Smooth muscle cell (in vitro differentiated cells): Measurements from ENCODE around the gene DOK4. TPM values are rescaled to one million over a fixed set of nuclear protein-coding genes. Genes with fewer than 3 reads are reported as not detected.
"Not testable (repeated sequence)": the region's sequence is repeated elsewhere in the genome, so short reads cannot be mapped to it uniquely, and the experiment has no call there.

ENCODE experiments used
- DNase-seq: peaks from one replicate; lab custom pipeline; 2025; ENCODE audit not compliant: unreplicated experiment; lab: John Stamatoyannopoulos, UW
- H2AFZ ChIP-seq: fragments of 200-600 bp; sonication (generic); 2 replicates; pipeline ENCODE4 v1.6.0; 2016; ENCODE audit warnings: antibody characterized with exemption, low read depth, mild to moderate bottlenecking
- H3F3A ChIP-seq: fragments of 200-600 bp; sonication (generic); 2 replicates; pipeline ENCODE4 v1.6.0; 2017; ENCODE audit warnings: antibody characterized with exemption, low read depth
- H3K27ac ChIP-seq: fragments of 200-600 bp; sonication (generic); 2 replicates; pipeline ENCODE4 v1.5.1; 2016; ENCODE audit warnings: low read depth, mild to moderate bottlenecking
- H3K27me3 ChIP-seq: fragments of 200-600 bp; sonication (generic); 2 replicates; pipeline ENCODE4 v1.6.1; 2016; ENCODE audit warnings: low read depth, mild to moderate bottlenecking
- H3K36me3 ChIP-seq: fragments of 200-600 bp; sonication (generic); 2 replicates; pipeline ENCODE4 v1.5.1; 2016; ENCODE audit warnings: low read depth
- H3K4me1 ChIP-seq: fragments of 200-600 bp; sonication (generic); 2 replicates; pipeline ENCODE4 v1.5.1; 2016; ENCODE audit warnings: low read depth
- H3K4me2 ChIP-seq: fragments of 200-600 bp; sonication (generic); 2 replicates; pipeline ENCODE4 v1.6.0; 2016; ENCODE audit warnings: mild to moderate bottlenecking
- H3K4me3 ChIP-seq: fragments of 200-600 bp; sonication (generic); 2 replicates; pipeline ENCODE4 v1.5.1; 2016; ENCODE audit warnings: mild to moderate bottlenecking
- H3K79me2 ChIP-seq: fragments of 200-600 bp; sonication (generic); 2 replicates; pipeline ENCODE4 v1.6.0; 2016; ENCODE audit warnings: low read depth, mild to moderate bottlenecking
- H3K9ac ChIP-seq: fragments of 200-600 bp; sonication (generic); 2 replicates; pipeline ENCODE4 v1.6.0; 2016; ENCODE audit warnings: low read depth
- H3K9me3 ChIP-seq: fragments of 200-600 bp; sonication (generic); replicated peaks from 2 replicates; pipeline ENCODE4 v1.5.1; 2016; ENCODE audit warnings: low read depth
- H4K20me1 ChIP-seq: fragments of 200-600 bp; sonication (generic); 2 replicates; pipeline ENCODE4 v1.6.0; 2016; ENCODE audit warnings: low read depth
- CTCF ChIP-seq: fragments of 200-600 bp; sonication (generic); IDR thresholded peaks from 2 replicates; pipeline ENCODE4 v1.5.1; 2017; ENCODE audit warnings: borderline replicate concordance, mild to moderate bottlenecking, antibody characterized with exemption; ENCODE audit not compliant: insufficient read depth, poor library complexity, severe bottlenecking
- WGBS: methylation state at CpG from one replicate; pipeline ENCODE4 v1.1.7; 2016; ENCODE audit warnings: low lambda C conversion rate; 5-methylcytosine and 5-hydroxymethylcytosine counted together
- polyA plus RNA-seq: library from polyadenylated mRNA; unstranded; fragments of >200 nt; fragmentation: Nextera tagmentation; extraction: Ambion mirVana; gene quantifications from 2 replicates; pipeline ENCODE4 v1.2.1, GENCODE V29; 2016
- total RNA-seq: library from RNA; depleted of rRNA; stranded (reverse); fragments of >200 nt; gene quantifications from 2 replicates; pipeline ENCODE4 v1.2.3, GENCODE V29; 2014

DOK4 gene
- total and polyA plus RNA-seq, 2 experiments from 2014 or later: 43.5 to 73.6 TPM

- no peak overlapping the region for H3K27ac ChIP-seq
- H3K9ac ChIP-seq: no peak overlapping the region
- 16% methylated on average over 9 of the region's 9 CpGs for WGBS
- no peaks in the 10 kb centered on the region for H3K36me3 ChIP-seq
- H3K27me3 ChIP-seq: no peaks in the 10 kb centered on the region
- no peak overlapping the region for H3K4me3 ChIP-seq
- H3F3A ChIP-seq: no peaks in the 10 kb centered on the region
- H3K4me2 ChIP-seq: no peak overlapping the region
- no peaks in the 10 kb centered on the region for H4K20me1 ChIP-seq
- peak overlapping the region; percentile 66 for H2AFZ ChIP-seq
- H3K79me2 ChIP-seq: no peaks in the 10 kb centered on the region
- no peaks in the 10 kb centered on the region for H3K9me3 ChIP-seq
- no peak for DNase-seq
- H3K4me1 ChIP-seq: no peaks in the 10 kb centered on the region
- no peak for TF ChIP-seq CTCF
These were observed 14.4 kb upstream of the DOK4 start for GRCh38 chr16:57500578-57501111.

DNA sequence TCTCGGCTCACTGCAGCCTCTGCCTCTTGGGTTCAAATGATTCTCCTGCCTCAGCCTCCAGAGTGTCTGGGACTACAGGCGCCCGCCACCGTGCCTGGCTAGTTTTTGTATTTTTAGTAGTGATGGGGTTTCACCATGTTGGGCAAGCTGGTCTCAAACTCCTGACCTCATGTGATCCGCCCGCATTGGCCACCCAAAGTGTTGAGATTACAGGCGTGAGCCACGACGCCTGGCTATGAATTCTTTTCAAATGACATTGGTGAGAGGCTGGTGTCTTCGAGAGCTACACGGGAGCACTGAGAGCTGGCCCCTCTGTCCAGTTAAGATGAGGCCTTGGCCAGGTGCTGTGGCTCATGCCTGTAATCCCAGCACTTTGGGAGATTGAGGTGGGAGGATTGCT, 13.6 kb upstream of the DOK4 start:
- H3K27me3 ChIP-seq, H3K27ac ChIP-seq, H4K20me1 ChIP-seq, H3K4me3 ChIP-seq, H3K79me2 ChIP-seq, H2AFZ ChIP-seq, H3F3A ChIP-seq, H3K4me1 ChIP-seq, H3K36me3 ChIP-seq, H3K9ac ChIP-seq, H3K4me2 ChIP-seq, H3K9me3 ChIP-seq, DNase-seq: not testable (repeated sequence)
- WGBS: 57% methylated on average over 11 of the region's 11 CpGs

- Histone ChIP-seq H3K9ac (no peak overlapping the region), H3K79me2 (no peaks in the 10 kb centered on the region), H4K20me1 (no peaks in the 10 kb centered on the region), H3K4me1 (no peaks in the 10 kb centered on the region), H2AFZ (no peak overlapping the region), H3K9me3 (no peaks in the 10 kb centered on the region), H3K4me2 (no peak overlapping the region), H3K36me3 (no peaks in the 10 kb centered on the region), H3F3A (no peaks in the 10 kb centered on the region), H3K27me3 (no peaks in the 10 kb centered on the region), H3K27ac (no peak overlapping the region), H3K4me3 (no peak overlapping the region)
- WGBS: 95% methylated on average over 4 of the region's 4 CpGs
- no peak for TF ChIP-seq CTCF
- no peak for DNase-seq
These were observed 11.7 kb upstream of the DOK4 start for GRCh38 chr16:57498031-57498430.

GRCh38 chr16:57497121-57497520, 10.8 kb upstream of the DOK4 start:
- no peak for DNase-seq
- WGBS: 85% methylated on average over 13 of the region's 13 CpGs
- no peaks in the 10 kb centered on the region for H3K4me1 ChIP-seq

More at GRCh38 chr16:57497121-57497520, 10.8 kb upstream of the DOK4 start:
- Histone ChIP-seq H3K9ac (no peak overlapping the region), H3K79me2 (no peaks in the 10 kb centered on the region), H3K4me3 (no peak overlapping the region), H3K4me2 (no peak overlapping the region), H3K9me3 (no peaks in the 10 kb centered on the region), H2AFZ (no peak overlapping the region), H3K27ac (no peak overlapping the region), H3F3A (no peaks in the 10 kb centered on the region), H3K36me3 (no peaks in the 10 kb centered on the region), H3K27me3 (no peaks in the 10 kb centered on the region), H4K20me1 (no peaks in the 10 kb centered on the region)
- no peak for TF ChIP-seq CTCF
